Subcutaneous adipose tissue (tissue), 4 donors: ENCODE data around the gene SPRY4. TPM values are rescaled to one million over a fixed set of nuclear protein-coding genes. Genes with fewer than 3 reads are reported as not detected.

Source experiments
- CTCF ChIP-seq: fragments of 450-650 bp; IDR thresholded peaks from one replicate; pipeline ENCODE4 v1.5.1; 2016; ENCODE audit warnings: low read depth, mild to moderate bottlenecking, control low read depth, antibody characterized with exemption, moderate library complexity
- small RNA-seq: library from RNA; depleted of rRNA; stranded (forward); fragments of <200 nt; gene quantifications from one replicate; pipeline ENCODE3, GENCODE V24; 2016
- total RNA-seq, 4 donors: library from RNA; depleted of rRNA; stranded (reverse); fragments of >200 nt; gene quantifications; one replicate each; pipeline ENCODE4 v1.1.0, GENCODE V29; 2016

SPRY4 gene
- total RNA-seq, 4 donors from 2014 or later = 7.0 to 40.4 (median 23.7) TPM

- TF ChIP-seq CTCF = no peak
These were observed 44.5 kb downstream of the SPRY4 start for GRCh38 chr5:142280066-142281007.

GRCh38 chr5:142278627-142279026 lies 46.2 kb downstream of the SPRY4 start:
- no peak for TF ChIP-seq CTCF

GRCh38 chr5:142277796-142278195 lies 47.0 kb downstream of the SPRY4 start:
- TF ChIP-seq CTCF = no peak

- no peak for TF ChIP-seq CTCF
These were observed 48.3 kb downstream of the SPRY4 start for GRCh38 chr5:142276517-142276916.

- no peak for TF ChIP-seq CTCF
These were observed 49.3 kb downstream of the SPRY4 start for GRCh38 chr5:142275496-142275895.

GRCh38 chr5:142263346-142263745 lies 61.5 kb downstream of the SPRY4 start:
- TF ChIP-seq CTCF = no peak

GRCh38 chr5:142262683-142263082 lies 62.1 kb downstream of the SPRY4 start:
- no peak for TF ChIP-seq CTCF

Small RNA genes within 50 kb of the gene (small RNA-seq; reads per million reads assigned to genes)
- gene RF02038 (not detected), gene RF02039 (not detected)

Other genes starting within 250 kb of the SPRY4 start
- gene NDFIP1, start 216.2 kb downstream of the SPRY4 start, total RNA-seq = 100 to 1,000 TPM in 2 of 4 donors, 10 to 100 TPM in 2; 91.7 to 101 (median 97.0) TPM